ENCODE data around the gene RAD9A. TPM values are rescaled to one million over a fixed set of nuclear protein-coding genes. Genes with fewer than 3 reads are reported as not detected.

RAD9A gene
- total RNA-seq, 1 experiment from 2014 or later = 20.9 TPM

DNA sequence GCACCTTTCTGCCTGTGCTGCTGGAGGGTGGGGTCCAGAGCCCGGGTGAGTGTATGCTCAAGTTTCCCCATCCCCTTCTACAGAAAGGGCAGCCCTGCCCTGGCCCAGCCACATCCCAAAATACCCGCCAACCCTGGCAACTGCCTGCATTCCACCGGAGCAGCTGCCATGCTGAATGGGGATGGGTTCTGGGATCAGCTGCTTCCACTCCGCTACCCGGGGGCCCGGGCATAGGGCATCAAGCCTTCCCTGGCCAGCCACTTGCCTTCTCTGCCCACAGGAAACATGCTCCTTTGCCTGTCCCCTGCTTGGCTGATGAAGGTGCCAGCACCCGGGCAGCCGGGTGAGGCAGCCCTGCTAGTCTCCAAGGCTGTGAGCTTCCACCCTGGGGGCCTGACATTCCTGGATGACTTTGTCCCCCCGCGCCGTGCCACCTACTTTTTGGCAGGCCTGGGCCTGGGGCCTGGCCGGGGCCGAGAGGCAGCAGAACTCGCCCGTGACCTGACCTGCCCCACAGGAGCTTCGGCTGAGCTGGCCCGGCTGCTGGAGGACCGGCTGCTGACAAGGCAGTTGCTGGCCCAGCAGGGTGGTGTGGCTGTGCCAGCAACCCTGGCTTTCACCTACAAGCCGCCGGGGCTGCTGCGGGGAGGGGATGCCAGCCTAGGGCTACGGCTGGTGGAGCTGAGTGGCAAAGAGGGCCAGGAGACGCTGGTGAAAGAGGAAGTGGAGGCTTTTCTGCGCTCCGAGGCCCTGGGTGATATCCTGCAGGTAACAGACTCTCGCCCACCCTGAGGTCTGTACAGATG is 26.9 kb downstream of the RAD9A start:
- H3K4me1 Mint-ChIP-seq = peaks cover 22 to 26% of the 10 kb centered on the region in 2 experiments
- no peak overlapping the region for H3K27ac ChIP-seq (ENCODE audit: insufficient read length, low read depth, low read length)
- H3K9ac ChIP-seq (ENCODE audit: extremely low read depth, insufficient read length, low read length) = no peak overlapping the region

More for the DNA sequence above, 26.9 kb downstream of the RAD9A start:
- Histone ChIP-seq H3K27me3 (ENCODE audit: insufficient read depth, low read length) (no peaks in the 10 kb centered on the region), H4K5ac (ENCODE audit: insufficient read length, low read depth, low read length) (no peak overlapping the region), H3K9me3 (ENCODE audit: control insufficient read depth, low read depth, low read length) (no peaks in the 10 kb centered on the region), H3T11ph (ENCODE audit: low read length) (no peak overlapping the region), H3K56ac (ENCODE audit: insufficient read length, low read depth, low read length) (no peak overlapping the region), H3K23ac (ENCODE audit: insufficient read length, low read depth, low read length) (no peak overlapping the region), H3K79me1 (ENCODE audit: insufficient read depth, low read depth, low read length, poor library complexity, severe bottlenecking) (no peaks in the 10 kb centered on the region), H2BK12ac (ENCODE audit: insufficient read length, low read depth, low read length) (no peak overlapping the region), H2AK5ac (ENCODE audit: insufficient read length, low read length) (no peak overlapping the region), H2AFZ (ENCODE audit: low read length) (no peak overlapping the region), H3K18ac (ENCODE audit: insufficient read length, low read depth, low read length) (no peak overlapping the region), H2BK5ac (ENCODE audit: insufficient read length, low read length) (no peak overlapping the region), H4K91ac (ENCODE audit: insufficient read length, low read depth, low read length) (no peak overlapping the region), H4K20me1 (ENCODE audit: control insufficient read depth, insufficient read depth, insufficient read length) (no peaks in the 10 kb centered on the region), H4K8ac (replicated peaks; ENCODE audit: insufficient read length, low read depth, low read length) (no peak overlapping the region), H3K14ac (ENCODE audit: insufficient read depth, low read length) (no peak overlapping the region), H2BK15ac (ENCODE audit: low read depth, low read length) (no peak overlapping the region), H2BK20ac (ENCODE audit: low read depth, low read length, poor library complexity, severe bottlenecking) (no peak overlapping the region), H3K4me1 (ENCODE audit: insufficient read depth, low read length) (no peaks in the 10 kb centered on the region), H3K4me2 (ENCODE audit: insufficient read depth, insufficient read length, low read length) (no peak overlapping the region), H2BK120ac (ENCODE audit: low read depth, low read length, poor library complexity, severe bottlenecking) (no peak overlapping the region), H3K23me2 (ENCODE audit: insufficient read length, low read depth, low read length, poor library complexity, severe bottlenecking) (no peaks in the 10 kb centered on the region), H3K4ac (ENCODE audit: low read depth, low read length) (no peak overlapping the region), H3K79me2 (ENCODE audit: insufficient read depth, low read length) (no peaks in the 10 kb centered on the region)
- Mint-ChIP-seq H3K9me3 (no peaks in the 10 kb centered on the region; a peak in 1 of 5 replicates), H3K36me3 (ENCODE audit: insufficient read depth in 1 of 3, low read depth in 3 of 3) (peaks cover 0 to 1% (median 0%) of the 10 kb centered on the region in 3 experiments; a peak in 1 of 7 replicates), H3K27me3 (ENCODE audit: low read depth) (peaks cover 23% of the 10 kb centered on the region), H3K4me3 (no peak overlapping the region), H3K27ac (no peak overlapping the region)
- TF ChIP-seq, protein P1, sequence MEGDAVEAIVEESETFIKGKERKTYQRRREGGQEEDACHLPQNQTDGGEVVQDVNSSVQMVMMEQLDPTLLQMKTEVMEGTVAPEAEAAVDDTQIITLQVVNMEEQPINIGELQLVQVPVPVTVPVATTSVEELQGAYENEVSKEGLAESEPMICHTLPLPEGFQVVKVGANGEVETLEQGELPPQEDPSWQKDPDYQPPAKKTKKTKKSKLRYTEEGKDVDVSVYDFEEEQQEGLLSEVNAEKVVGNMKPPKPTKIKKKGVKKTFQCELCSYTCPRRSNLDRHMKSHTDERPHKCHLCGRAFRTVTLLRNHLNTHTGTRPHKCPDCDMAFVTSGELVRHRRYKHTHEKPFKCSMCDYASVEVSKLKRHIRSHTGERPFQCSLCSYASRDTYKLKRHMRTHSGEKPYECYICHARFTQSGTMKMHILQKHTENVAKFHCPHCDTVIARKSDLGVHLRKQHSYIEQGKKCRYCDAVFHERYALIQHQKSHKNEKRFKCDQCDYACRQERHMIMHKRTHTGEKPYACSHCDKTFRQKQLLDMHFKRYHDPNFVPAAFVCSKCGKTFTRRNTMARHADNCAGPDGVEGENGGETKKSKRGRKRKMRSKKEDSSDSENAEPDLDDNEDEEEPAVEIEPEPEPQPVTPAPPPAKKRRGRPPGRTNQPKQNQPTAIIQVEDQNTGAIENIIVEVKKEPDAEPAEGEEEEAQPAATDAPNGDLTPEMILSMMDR (conservative IDR thresholded peaks at IDR 0.05) = no peak
- no CpG with 5 or more reads among the region's 26 CpGs for WGBS (ENCODE audit: extremely low coverage, insufficient read length, low lambda C conversion rate)
- no peak for DNase-seq

All from H9 (cell line).